Uterus (tissue), 2 donors: ENCODE measurements around the gene MAT2B.

ENCODE experiments used
- POLR2A ChIP-seq, 2 donors: fragments of 450-650 bp; IDR thresholded peaks; one replicate each; pipeline ENCODE4 v1.6.1; 2016; ENCODE audit warnings: antibody characterized with exemption in 2 of 2, mild to moderate bottlenecking in 1 of 2, moderate library complexity in 1 of 2
- TF ChIP-seq, protein P1 (sequence below), 4 experiments: fragments of 200-600 bp in 2 of 4; fragments of 450-650 bp in 2 of 4; sonication (generic) in 2 of 4; IDR thresholded peaks; one replicate each; pipeline ENCODE4 v1.5.1; 2016 to 2019; ENCODE audit warnings: antibody characterized with exemption in 4 of 4, mild to moderate bottlenecking in 2 of 4, moderate library complexity in 1 of 4

DNA sequence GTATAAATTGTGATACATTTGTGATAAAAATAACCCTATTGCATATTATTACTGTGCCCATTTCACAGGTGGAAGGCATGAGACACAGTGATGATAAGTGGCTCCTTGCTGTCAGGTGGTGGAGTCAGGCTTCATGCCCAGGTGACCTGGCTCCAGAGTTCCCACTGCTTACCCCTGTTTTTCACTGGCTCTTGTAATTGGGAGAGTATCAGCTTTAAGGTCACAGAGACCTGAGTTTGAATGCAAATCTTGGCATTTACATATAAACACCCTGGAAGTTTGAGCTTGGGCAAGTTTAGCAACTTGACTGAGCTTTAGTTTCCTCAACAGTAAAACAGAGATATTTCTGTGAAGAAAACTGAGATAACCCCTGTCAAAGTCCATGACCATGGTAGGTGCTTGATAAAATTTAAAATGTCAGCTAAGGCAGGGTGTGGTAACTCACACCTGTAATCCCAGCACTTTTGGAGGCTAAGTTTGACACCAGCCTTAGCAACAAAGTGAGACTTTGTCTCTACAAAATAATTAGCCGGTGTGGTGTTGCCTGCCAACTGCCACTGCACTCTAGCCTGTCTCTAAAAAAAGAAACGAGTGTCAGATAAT, 29.2 kb downstream of the MAT2B start:
- TF ChIP-seq, protein P1, sequence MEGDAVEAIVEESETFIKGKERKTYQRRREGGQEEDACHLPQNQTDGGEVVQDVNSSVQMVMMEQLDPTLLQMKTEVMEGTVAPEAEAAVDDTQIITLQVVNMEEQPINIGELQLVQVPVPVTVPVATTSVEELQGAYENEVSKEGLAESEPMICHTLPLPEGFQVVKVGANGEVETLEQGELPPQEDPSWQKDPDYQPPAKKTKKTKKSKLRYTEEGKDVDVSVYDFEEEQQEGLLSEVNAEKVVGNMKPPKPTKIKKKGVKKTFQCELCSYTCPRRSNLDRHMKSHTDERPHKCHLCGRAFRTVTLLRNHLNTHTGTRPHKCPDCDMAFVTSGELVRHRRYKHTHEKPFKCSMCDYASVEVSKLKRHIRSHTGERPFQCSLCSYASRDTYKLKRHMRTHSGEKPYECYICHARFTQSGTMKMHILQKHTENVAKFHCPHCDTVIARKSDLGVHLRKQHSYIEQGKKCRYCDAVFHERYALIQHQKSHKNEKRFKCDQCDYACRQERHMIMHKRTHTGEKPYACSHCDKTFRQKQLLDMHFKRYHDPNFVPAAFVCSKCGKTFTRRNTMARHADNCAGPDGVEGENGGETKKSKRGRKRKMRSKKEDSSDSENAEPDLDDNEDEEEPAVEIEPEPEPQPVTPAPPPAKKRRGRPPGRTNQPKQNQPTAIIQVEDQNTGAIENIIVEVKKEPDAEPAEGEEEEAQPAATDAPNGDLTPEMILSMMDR (IDR thresholded peaks at IDR 0.05) = no peak
- TF ChIP-seq POLR2A (IDR thresholded peaks at IDR 0.05) = no peak
